Measurements from ENCODE around the gene KRTAP5-5.
"Not testable (repeated sequence)": the region's sequence is repeated elsewhere in the genome, so short reads cannot be mapped to it uniquely, and the experiment has no call there.

KRTAP5-5 gene

DNA sequence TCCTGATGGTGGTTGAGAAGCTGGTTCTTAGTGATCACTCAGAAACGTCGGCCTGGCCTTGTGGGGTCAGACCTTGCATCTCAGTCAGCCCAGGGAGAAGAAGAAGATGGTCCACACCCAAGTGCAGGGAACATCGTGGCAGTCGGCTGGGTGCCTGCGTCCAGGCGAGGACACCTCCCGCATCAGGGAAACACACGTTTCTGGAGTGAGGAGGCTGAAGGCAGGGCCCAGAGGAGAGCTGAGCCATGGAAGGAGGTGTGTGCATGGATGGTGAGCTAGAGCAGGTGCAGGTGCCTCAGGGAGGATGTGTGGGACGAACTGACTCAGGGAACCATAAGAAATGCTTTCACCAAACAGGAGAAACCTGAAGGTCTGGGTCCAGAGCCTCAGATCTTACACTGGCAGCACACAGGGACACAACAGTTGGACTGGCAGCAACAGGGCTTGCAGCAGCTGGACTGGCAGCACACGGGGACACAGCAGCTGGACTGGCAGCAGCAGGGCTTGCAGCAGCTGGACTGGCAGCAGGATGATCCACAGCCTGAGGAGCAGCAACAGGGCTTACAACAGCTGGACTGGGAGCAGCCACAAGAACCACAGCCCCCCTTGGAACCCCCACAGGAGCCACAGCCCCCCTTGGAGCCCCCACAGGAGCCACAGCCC, 32.1 kb upstream of the KRTAP5-5 start (continued):
- TF ChIP-seq, protein P1, sequence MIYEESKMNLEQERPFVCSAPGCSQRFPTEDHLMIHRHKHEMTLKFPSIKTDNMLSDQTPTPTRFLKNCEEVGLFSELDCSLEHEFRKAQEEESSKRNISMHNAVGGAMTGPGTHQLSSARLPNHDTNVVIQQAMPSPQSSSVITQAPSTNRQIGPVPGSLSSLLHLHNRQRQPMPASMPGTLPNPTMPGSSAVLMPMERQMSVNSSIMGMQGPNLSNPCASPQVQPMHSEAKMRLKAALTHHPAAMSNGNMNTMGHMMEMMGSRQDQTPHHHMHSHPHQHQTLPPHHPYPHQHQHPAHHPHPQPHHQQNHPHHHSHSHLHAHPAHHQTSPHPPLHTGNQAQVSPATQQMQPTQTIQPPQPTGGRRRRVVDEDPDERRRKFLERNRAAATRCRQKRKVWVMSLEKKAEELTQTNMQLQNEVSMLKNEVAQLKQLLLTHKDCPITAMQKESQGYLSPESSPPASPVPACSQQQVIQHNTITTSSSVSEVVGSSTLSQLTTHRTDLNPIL (CRISPR knock-in tag; IDR thresholded peaks at IDR 0.05; ENCODE audit: low read depth): no peak
- TF ChIP-seq ARNTL (CRISPR knock-in tag; IDR thresholded peaks at IDR 0.05; ENCODE audit: borderline replicate concordance, low read depth): no peak
- TF ChIP-seq TCF4 (CRISPR knock-in tag; IDR thresholded peaks at IDR 0.05; ENCODE audit: borderline replicate concordance): no peak
- no peak for TF ChIP-seq ZNF565 (CRISPR knock-in tag; conservative IDR thresholded peaks at IDR 0.05; ENCODE audit: low read depth)
- no peak for TF ChIP-seq GLIS3 (CRISPR knock-in tag; IDR thresholded peaks at IDR 0.05)
- no peak for TF ChIP-seq TOX (CRISPR knock-in tag; IDR thresholded peaks at IDR 0.05; ENCODE audit: borderline replicate concordance)
- TF ChIP-seq CSDC2 (CRISPR knock-in tag; IDR thresholded peaks at IDR 0.05): no peak
- TF ChIP-seq, protein P2, sequence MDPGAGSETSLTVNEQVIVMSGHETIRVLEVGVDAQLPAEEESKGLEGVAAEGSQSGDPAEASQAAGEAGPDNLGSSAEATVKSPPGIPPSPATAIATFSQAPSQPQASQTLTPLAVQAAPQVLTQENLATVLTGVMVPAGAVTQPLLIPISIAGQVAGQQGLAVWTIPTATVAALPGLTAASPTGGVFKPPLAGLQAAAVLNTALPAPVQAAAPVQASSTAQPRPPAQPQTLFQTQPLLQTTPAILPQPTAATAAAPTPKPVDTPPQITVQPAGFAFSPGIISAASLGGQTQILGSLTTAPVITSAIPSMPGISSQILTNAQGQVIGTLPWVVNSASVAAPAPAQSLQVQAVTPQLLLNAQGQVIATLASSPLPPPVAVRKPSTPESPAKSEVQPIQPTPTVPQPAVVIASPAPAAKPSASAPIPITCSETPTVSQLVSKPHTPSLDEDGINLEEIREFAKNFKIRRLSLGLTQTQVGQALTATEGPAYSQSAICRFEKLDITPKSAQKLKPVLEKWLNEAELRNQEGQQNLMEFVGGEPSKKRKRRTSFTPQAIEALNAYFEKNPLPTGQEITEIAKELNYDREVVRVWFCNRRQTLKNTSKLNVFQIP (CRISPR knock-in tag; IDR thresholded peaks at IDR 0.05; ENCODE audit: borderline replicate concordance, low read depth): no peak
- no peak for TF ChIP-seq ISL1 (CRISPR knock-in tag; IDR thresholded peaks at IDR 0.05)
- TF ChIP-seq SNAI2 (CRISPR knock-in tag; IDR thresholded peaks at IDR 0.05): no peak
- no peak for TF ChIP-seq ZFP3 (CRISPR knock-in tag; IDR thresholded peaks at IDR 0.05)
- no peak for TF ChIP-seq ESRRG (CRISPR knock-in tag; IDR thresholded peaks at IDR 0.05)
- TF ChIP-seq OSR1 (CRISPR knock-in tag; IDR thresholded peaks at IDR 0.05): no peak
- no peak for TF ChIP-seq ZC3H10 (CRISPR knock-in tag; IDR thresholded peaks at IDR 0.05)

DNA sequence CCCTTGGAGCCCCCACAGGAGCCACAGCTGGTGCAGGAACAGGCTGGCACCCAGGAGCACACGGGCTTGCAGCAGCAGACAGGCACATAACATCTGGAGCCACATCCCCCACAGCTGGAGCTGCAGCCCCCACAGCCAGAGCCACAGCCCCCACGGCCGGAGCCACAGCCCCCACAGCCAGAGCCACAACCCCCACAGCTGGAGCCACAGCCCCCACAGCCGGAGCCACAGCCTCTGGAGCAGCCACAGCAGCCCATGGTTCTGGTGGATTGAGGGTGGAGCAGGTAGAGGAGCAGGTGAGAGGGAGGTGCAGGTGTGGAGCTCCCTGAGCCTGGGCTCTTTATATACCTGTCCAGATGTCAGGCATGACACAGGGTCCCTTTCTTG, 31.6 kb upstream of the KRTAP5-5 start, which contains the start of gene KRTAP5-2:
KRTAP5-2 (minus strand) TSS at position 301 of the 387 bp plus-strand sequence; CDS start at position 257, 44 bp downstream.
- TF ChIP-seq GLIS3 (CRISPR knock-in tag; IDR thresholded peaks at IDR 0.05) (no peak), OSR1 (CRISPR knock-in tag; IDR thresholded peaks at IDR 0.05) (no peak), PPARA (CRISPR knock-in tag; IDR thresholded peaks at IDR 0.05; ENCODE audit: borderline replicate concordance) (no peak), RARB (CRISPR knock-in tag; IDR thresholded peaks at IDR 0.05) (no peak), SNAI2 (CRISPR knock-in tag; IDR thresholded peaks at IDR 0.05) (no peak), ARNTL (CRISPR knock-in tag; IDR thresholded peaks at IDR 0.05; ENCODE audit: borderline replicate concordance, low read depth) (no peak), ZC3H10 (CRISPR knock-in tag; IDR thresholded peaks at IDR 0.05) (no peak), ESRRG (CRISPR knock-in tag; IDR thresholded peaks at IDR 0.05) (no peak), TOX (CRISPR knock-in tag; IDR thresholded peaks at IDR 0.05; ENCODE audit: borderline replicate concordance) (no peak), ZNF70 (CRISPR knock-in tag; IDR thresholded peaks at IDR 0.05) (no peak), ZNF8 (CRISPR knock-in tag; IDR thresholded peaks at IDR 0.05) (no peak)
- TF ChIP-seq, protein P3, sequence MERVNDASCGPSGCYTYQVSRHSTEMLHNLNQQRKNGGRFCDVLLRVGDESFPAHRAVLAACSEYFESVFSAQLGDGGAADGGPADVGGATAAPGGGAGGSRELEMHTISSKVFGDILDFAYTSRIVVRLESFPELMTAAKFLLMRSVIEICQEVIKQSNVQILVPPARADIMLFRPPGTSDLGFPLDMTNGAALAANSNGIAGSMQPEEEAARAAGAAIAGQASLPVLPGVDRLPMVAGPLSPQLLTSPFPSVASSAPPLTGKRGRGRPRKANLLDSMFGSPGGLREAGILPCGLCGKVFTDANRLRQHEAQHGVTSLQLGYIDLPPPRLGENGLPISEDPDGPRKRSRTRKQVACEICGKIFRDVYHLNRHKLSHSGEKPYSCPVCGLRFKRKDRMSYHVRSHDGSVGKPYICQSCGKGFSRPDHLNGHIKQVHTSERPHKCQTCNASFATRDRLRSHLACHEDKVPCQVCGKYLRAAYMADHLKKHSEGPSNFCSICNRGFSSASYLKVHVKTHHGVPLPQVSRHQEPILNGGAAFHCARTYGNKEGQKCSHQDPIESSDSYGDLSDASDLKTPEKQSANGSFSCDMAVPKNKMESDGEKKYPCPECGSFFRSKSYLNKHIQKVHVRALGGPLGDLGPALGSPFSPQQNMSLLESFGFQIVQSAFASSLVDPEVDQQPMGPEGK (CRISPR knock-in tag; IDR thresholded peaks at IDR 0.05; ENCODE audit: borderline replicate concordance): no peak
- TF ChIP-seq, protein P4, sequence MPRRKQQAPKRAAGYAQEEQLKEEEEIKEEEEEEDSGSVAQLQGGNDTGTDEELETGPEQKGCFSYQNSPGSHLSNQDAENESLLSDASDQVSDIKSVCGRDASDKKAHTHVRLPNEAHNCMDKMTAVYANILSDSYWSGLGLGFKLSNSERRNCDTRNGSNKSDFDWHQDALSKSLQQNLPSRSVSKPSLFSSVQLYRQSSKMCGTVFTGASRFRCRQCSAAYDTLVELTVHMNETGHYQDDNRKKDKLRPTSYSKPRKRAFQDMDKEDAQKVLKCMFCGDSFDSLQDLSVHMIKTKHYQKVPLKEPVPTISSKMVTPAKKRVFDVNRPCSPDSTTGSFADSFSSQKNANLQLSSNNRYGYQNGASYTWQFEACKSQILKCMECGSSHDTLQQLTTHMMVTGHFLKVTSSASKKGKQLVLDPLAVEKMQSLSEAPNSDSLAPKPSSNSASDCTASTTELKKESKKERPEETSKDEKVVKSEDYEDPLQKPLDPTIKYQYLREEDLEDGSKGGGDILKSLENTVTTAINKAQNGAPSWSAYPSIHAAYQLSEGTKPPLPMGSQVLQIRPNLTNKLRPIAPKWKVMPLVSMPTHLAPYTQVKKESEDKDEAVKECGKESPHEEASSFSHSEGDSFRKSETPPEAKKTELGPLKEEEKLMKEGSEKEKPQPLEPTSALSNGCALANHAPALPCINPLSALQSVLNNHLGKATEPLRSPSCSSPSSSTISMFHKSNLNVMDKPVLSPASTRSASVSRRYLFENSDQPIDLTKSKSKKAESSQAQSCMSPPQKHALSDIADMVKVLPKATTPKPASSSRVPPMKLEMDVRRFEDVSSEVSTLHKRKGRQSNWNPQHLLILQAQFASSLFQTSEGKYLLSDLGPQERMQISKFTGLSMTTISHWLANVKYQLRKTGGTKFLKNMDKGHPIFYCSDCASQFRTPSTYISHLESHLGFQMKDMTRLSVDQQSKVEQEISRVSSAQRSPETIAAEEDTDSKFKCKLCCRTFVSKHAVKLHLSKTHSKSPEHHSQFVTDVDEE (CRISPR knock-in tag; IDR thresholded peaks at IDR 0.05): no peak
- TF ChIP-seq, protein P5, sequence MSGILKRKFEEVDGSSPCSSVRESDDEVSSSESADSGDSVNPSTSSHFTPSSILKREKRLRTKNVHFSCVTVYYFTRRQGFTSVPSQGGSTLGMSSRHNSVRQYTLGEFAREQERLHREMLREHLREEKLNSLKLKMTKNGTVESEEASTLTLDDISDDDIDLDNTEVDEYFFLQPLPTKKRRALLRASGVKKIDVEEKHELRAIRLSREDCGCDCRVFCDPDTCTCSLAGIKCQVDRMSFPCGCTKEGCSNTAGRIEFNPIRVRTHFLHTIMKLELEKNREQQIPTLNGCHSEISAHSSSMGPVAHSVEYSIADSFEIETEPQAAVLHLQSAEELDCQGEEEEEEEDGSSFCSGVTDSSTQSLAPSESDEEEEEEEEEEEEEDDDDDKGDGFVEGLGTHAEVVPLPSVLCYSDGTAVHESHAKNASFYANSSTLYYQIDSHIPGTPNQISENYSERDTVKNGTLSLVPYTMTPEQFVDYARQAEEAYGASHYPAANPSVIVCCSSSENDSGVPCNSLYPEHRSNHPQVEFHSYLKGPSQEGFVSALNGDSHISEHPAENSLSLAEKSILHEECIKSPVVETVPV (CRISPR knock-in tag; IDR thresholded peaks at IDR 0.05): no peak
- no peak for ATAC-seq

DNA sequence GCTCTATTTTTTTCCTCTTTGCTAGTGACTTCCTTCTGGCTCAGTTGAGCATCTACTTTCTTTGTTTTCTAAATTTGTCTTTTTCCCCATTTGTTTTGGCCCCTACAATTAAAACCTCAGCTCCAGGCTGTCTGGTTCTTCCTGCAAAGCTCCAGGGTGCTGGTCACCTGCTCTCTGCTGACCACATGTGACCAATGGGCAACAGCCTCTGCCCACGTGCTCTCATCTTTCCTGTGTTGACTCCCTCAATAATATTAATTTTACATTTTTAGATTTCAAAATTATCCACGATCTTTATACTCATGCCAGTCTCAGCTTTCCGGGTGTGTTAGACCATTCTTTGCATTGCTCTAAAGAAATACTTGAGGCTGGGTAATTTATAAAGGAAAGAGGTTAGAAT, 31.2 kb upstream of the KRTAP5-5 start:
- ATAC-seq: not testable (repeated sequence)

All from SK-N-SH treated with all-trans-retinoic acid at 6 μM for 48 hours (cell line).